Activated T-cell treated with anti-CD3 and anti-CD28 coated beads for 4 hours (primary cell): ENCODE measurements around the gene EVPLL.
"Not testable (repeated sequence)": the region's sequence is repeated elsewhere in the genome, so short reads cannot be mapped to it uniquely, and the experiment has no call there.

Source experiments
- DNase-seq: peaks from one replicate; pipeline ENCODE4 v3.0.0-alpha.2; 2020

Gene EVPLL

GRCh38 chr17:18379246-18380146 lies 1.9 kb downstream of the EVPLL start:
- no peak for DNase-seq

- no peak for DNase-seq
Measured at GRCh38 chr17:18380471-18381157, 3.0 kb downstream of the EVPLL start.

GRCh38 chr17:18381158-18381952 lies 3.8 kb downstream of the EVPLL start:
- no peak for DNase-seq

- no peak for DNase-seq
Measured at GRCh38 chr17:18381953-18382245, 4.3 kb downstream of the EVPLL start.

- no peak for DNase-seq
Measured at GRCh38 chr17:18382441-18383078, 5.0 kb downstream of the EVPLL start.

GRCh38 chr17:18383079-18383481 lies 5.5 kb downstream of the EVPLL start:
- not testable (repeated sequence) for DNase-seq

- not testable (repeated sequence) for DNase-seq
Measured at GRCh38 chr17:18384271-18384670, 6.7 kb downstream of the EVPLL start.

GRCh38 chr17:18387583-18387982 lies 10.0 kb downstream of the EVPLL start:
- DNase-seq = not testable (repeated sequence)

- not testable (repeated sequence) for DNase-seq
Measured at GRCh38 chr17:18388266-18388665, 10.7 kb downstream of the EVPLL start.

GRCh38 chr17:18388728-18389127 lies 11.2 kb downstream of the EVPLL start:
- not testable (repeated sequence) for DNase-seq

- DNase-seq = not testable (repeated sequence)
Measured at GRCh38 chr17:18401872-18402590, 24.5 kb downstream of the EVPLL start.

GRCh38 chr17:18403166-18403565 lies 25.6 kb downstream of the EVPLL start:
- not testable (repeated sequence) for DNase-seq

GRCh38 chr17:18403604-18404003 lies 26.0 kb downstream of the EVPLL start:
- not testable (repeated sequence) for DNase-seq

- not testable (repeated sequence) for DNase-seq
Measured at GRCh38 chr17:18408906-18409305, 31.3 kb downstream of the EVPLL start.

GRCh38 chr17:18409321-18409720 lies 31.7 kb downstream of the EVPLL start:
- not testable (repeated sequence) for DNase-seq

GRCh38 chr17:18410736-18411135 lies 33.2 kb downstream of the EVPLL start:
- DNase-seq = not testable (repeated sequence)

- DNase-seq = peak; percentile 12
Measured at GRCh38 chr17:18411377-18411864, 33.8 kb downstream of the EVPLL start.

- not testable (repeated sequence) for DNase-seq
Measured at GRCh38 chr17:18412001-18412538, 34.5 kb downstream of the EVPLL start.

GRCh38 chr17:18421521-18421920 lies 43.9 kb downstream of the EVPLL start:
- DNase-seq = not testable (repeated sequence)

GRCh38 chr17:18422464-18422863 lies 44.9 kb downstream of the EVPLL start:
- DNase-seq = not testable (repeated sequence)

- DNase-seq = not testable (repeated sequence)
Measured at GRCh38 chr17:18423015-18423414, 45.4 kb downstream of the EVPLL start.
